GM12878 (cell line): ENCODE results near the gene POLN. TPM values are rescaled to one million over a fixed set of nuclear protein-coding genes. Genes with fewer than 3 reads are reported as not detected.

ENCODE experiments used
- ATAC-seq: fragments of 200-7000 bp; cut with Tn5 transposase; 3 replicates; pipeline ENCODE4 v1.9.1; 2020; ENCODE audit warnings: mild to moderate bottlenecking, moderate library complexity
- BruUV-seq: library from RNA; stranded (reverse); fragments of 400-500 nt; replicated peaks from 2 replicates; lab custom pipeline; 2021; lab: Mats Ljungman, UMichigan
- CTCF ChIA-PET: fragments of 300-600 bp; sonication (Branson Sonifier 250); formaldehyde crosslinking; extraction: SDS; loops from one replicate; lab custom pipeline; 2021; ENCODE audit warnings: inconsistent platforms; lab: Yijun Ruan, JAX
- POLR2A ChIA-PET: fragments of 350-600 bp; formaldehyde crosslinking; extraction: SDS; loops from one replicate; lab custom pipeline; 2021; ENCODE audit warnings: inconsistent platforms; lab: Charles Lee
- RAD21 ChIA-PET: fragments of 300-600 bp; sonication (Branson Sonifier 250); formaldehyde crosslinking; loops from one replicate; lab custom pipeline; 2023; ENCODE audit warnings: antibody characterized with exemption; ENCODE audit not compliant: unreplicated experiment; lab: Charles Lee
- SMC1A ChIA-PET: fragments of 300-600 bp; sonication (Branson Sonifier 250); formaldehyde crosslinking; loops from one replicate; lab custom pipeline; 2023; ENCODE audit not compliant: unreplicated experiment, uncharacterized antibody; lab: Charles Lee
- DNase-seq: peaks from one replicate; pipeline ENCODE4 v3.0.0-alpha.2; 2011; ENCODE audit warnings: low read depth, low spot score
- FAIRE-seq: peaks from 3 replicates; lab custom pipeline; 2011; peaks lifted over from hg19 to GRCh38; lab: Jason Lieb, UNC
- H2AFZ ChIP-seq: 2 replicates; pipeline ENCODE4 v1.6.0; 2011; ENCODE audit warnings: low read depth, low read length, control low read depth; ENCODE audit not compliant: control insufficient read depth
- H3K27ac ChIP-seq: 2 replicates; pipeline ENCODE4 v1.5.1; 2011; ENCODE audit warnings: control low read depth; ENCODE audit not compliant: control insufficient read depth, insufficient read depth
- H3K27me3 ChIP-seq, 2 experiments: replicated peaks in 1 of 2; 2 replicates each; pipeline versions ENCODE4 v1.6.0 to v1.6.1; 2011; ENCODE audit warnings: low read length in 1 of 2; ENCODE audit not compliant: control insufficient read depth in 2 of 2, insufficient read depth in 2 of 2
- H3K36me3 ChIP-seq, 2 experiments: 2 replicates each; pipeline ENCODE4 v1.5.1; 2011; ENCODE audit warnings: low read length in 1 of 2; ENCODE audit not compliant: control insufficient read depth in 2 of 2, insufficient read depth in 2 of 2
- H3K4me1 ChIP-seq: 2 replicates; pipeline ENCODE4 v1.6.1; 2011; ENCODE audit warnings: mild to moderate bottlenecking, low read length, moderate library complexity, mixed read lengths; ENCODE audit not compliant: control insufficient read depth, insufficient read depth
- H3K4me2 ChIP-seq: 2 replicates; pipeline ENCODE4 v1.6.0; 2011; ENCODE audit warnings: control low read depth; ENCODE audit not compliant: control insufficient read depth, insufficient read depth
- H3K4me3 ChIP-seq: fragments of 200-600 bp; sonication (generic); 2 replicates; pipeline ENCODE4 v1.5.1; 2016
- H3K79me2 ChIP-seq: 2 replicates; pipeline ENCODE4 v1.6.0; 2011; ENCODE audit warnings: low read length; ENCODE audit not compliant: control insufficient read depth, insufficient read depth
- H3K9ac ChIP-seq: 2 replicates; pipeline ENCODE4 v1.8.0; 2011; ENCODE audit warnings: low read length, control low read depth, mixed read lengths; ENCODE audit not compliant: control insufficient read depth, insufficient read depth
- H3K9me3 ChIP-seq: replicated peaks from 3 replicates; pipeline ENCODE4 v1.5.1; 2011; ENCODE audit warnings: mild to moderate bottlenecking, low read length; ENCODE audit not compliant: control insufficient read depth, insufficient read depth
- H4K20me1 ChIP-seq: 2 replicates; pipeline ENCODE4 v1.6.0; 2011; ENCODE audit not compliant: control insufficient read depth, insufficient read depth
- CBX3 ChIP-seq: fragments of 200-600 bp; sonication (generic); IDR thresholded peaks from 2 replicates; pipeline ENCODE4 v1.6.1; 2016; ENCODE audit warnings: low read depth, borderline replicate concordance
- HDAC2 ChIP-seq: fragments of 200-600 bp; sonication (generic); IDR thresholded peaks from 2 replicates; pipeline ENCODE4 v1.6.1; 2017
- NFXL1 ChIP-seq: fragments of 450-650 bp; IDR thresholded peaks from 2 replicates; pipeline ENCODE4 v1.6.1; 2017; ENCODE audit warnings: antibody characterized with exemption, mild to moderate bottlenecking, borderline replicate concordance
- SIN3A ChIP-seq: IDR thresholded peaks from 2 replicates; pipeline ENCODE4 v1.6.1; 2012; ENCODE audit warnings: low read depth, low read length, improper control_type of control experiment
- SMAD5 ChIP-seq: IDR thresholded peaks from 2 replicates; pipeline ENCODE4 v1.6.1; 2016; ENCODE audit warnings: antibody characterized with exemption, low read depth
- ZZZ3 ChIP-seq: IDR thresholded peaks from 2 replicates; pipeline ENCODE4 v1.6.1; 2011; ENCODE audit warnings: low read depth; ENCODE audit not compliant: control insufficient read depth, insufficient read length
- WGBS: methylation state at CpG from one replicate; pipeline ENCODE4 v1.1.6; 2016; ENCODE audit warnings: low lambda C conversion rate; ENCODE audit not compliant: insufficient replicate concordance, insufficient coverage; ENCODE audit errors: missing lambda C conversion rate; 5-methylcytosine and 5-hydroxymethylcytosine counted together
- in situ Hi-C: fragments of 300-500 bp; cut with MboI; formaldehyde crosslinking; loops from 9 replicates; pipeline ENCODE4 v1.14.3; 2018; ENCODE audit warnings: mixed read lengths
- intact Hi-C: fragments of 100-400 bp; cut with micrococcal nuclease; formaldehyde crosslinking; loops from one replicate; pipeline ENCODE4 v1.14.2; 2022; ENCODE audit not compliant: unreplicated experiment
- polyA plus RNA-seq, 11 experiments: library from polyadenylated mRNA; depleted of rRNA in 4 of 11; unstranded in 6 of 11; stranded (reverse) in 5 of 11; fragments of >200 nt; fragmentation: Nextera tagmentation in 4 of 11; fragmentation: Illumina TruSeq in 1 of 11; extraction: Ambion mirVana in 4 of 11; extraction: Trizol in 1 of 11; gene quantifications; 1 replicate in 1 of 11; 2 replicates in 10 of 11; pipeline versions ENCODE4 v1.2.1 to v1.2.3, GENCODE V29; 2011 to 2016; ENCODE audit warnings: inconsistent platforms in 2 of 11, missing spikeins in 2 of 11, low read depth in 1 of 11
- total RNA-seq, 4 experiments: library from RNA; depleted of rRNA in 3 of 4; stranded (reverse); fragments of >200 nt in 3 of 4; fragmentation: Illumina TruSeq in 1 of 4; extraction: Trizol in 1 of 4; gene quantifications; 2 replicates each; pipeline versions ENCODE4 v1.2.1 to v1.2.3, GENCODE V29; 2013 to 2021
- TF ChIP-seq, protein P1 (sequence below): fragments of 450-650 bp; IDR thresholded peaks from 2 replicates; pipeline ENCODE4 v1.6.1; 2016; ENCODE audit warnings: mild to moderate bottlenecking
- TF ChIP-seq, protein P2 (sequence below): fragments of 450-650 bp; IDR thresholded peaks from 2 replicates; pipeline ENCODE4 v1.6.1; 2017; ENCODE audit warnings: mild to moderate bottlenecking
- TF ChIP-seq, protein P3 (sequence below): IDR thresholded peaks from 2 replicates; pipeline ENCODE4 v1.6.1; 2011; ENCODE audit warnings: borderline replicate concordance, low read depth, mild to moderate bottlenecking, moderate library complexity, mixed read lengths, low read length; ENCODE audit not compliant: insufficient read depth; ENCODE audit errors: extremely low read length

POLN gene
- total and polyA plus RNA-seq, 10 of the 15 experiments (the other 5 are each of a cell fraction or from before 2014, with no cell fraction given), result 0.09 to 2.0 (median 0.95) TPM; not detected in 1

DNA sequence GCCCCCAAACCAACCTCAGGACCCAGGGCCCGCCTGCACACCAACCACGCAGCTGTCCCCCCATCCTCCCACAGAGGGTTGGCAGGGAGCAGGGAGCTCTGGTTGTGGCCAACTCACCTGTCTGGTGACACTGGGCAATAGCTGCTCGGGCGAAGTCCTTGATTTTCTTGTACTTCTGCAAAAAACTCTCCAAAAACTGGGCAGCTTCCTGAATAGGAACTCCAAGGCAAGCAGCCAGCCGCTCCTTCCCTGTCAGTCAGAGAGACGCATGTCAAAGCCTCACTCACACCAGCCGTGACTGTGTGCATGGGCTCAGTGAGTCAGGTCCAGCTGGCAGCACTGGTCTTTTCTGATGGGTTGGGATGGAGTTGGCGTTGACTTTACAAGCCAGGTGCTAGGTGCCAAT is 156.4 kb downstream of the POLN start:
- H3K27me3 ChIP-seq, result peaks cover 0 to 4% of the 10 kb centered on the region in 2 experiments; a peak in 3 of 4 replicates
- H3K9me3 ChIP-seq, result no peaks in the 10 kb centered on the region
- H4K20me1 ChIP-seq, result no peaks in the 10 kb centered on the region
- CTCF ChIA-PET, result no interaction called here
- H3K4me3 ChIP-seq, result no peak overlapping the region
- in situ Hi-C loops, result no loop called here
- POLR2A ChIA-PET, result no interaction called here
- no peaks in the 10 kb centered on the region for H3K4me1 ChIP-seq
- SMC1A ChIA-PET, result no interaction called here
- H2AFZ ChIP-seq, result no peak overlapping the region
- WGBS, result 45% methylated on average over 8 of the region's 8 CpGs
- FAIRE-seq, result no peak
- RAD21 ChIA-PET, result no interaction called here
- BruUV-seq, result no TSS peak
- H3K4me2 ChIP-seq, result no peak overlapping the region
- TF ChIP-seq SMAD5 (no peak), HDAC2 (no peak)
- TF ChIP-seq, protein P1, sequence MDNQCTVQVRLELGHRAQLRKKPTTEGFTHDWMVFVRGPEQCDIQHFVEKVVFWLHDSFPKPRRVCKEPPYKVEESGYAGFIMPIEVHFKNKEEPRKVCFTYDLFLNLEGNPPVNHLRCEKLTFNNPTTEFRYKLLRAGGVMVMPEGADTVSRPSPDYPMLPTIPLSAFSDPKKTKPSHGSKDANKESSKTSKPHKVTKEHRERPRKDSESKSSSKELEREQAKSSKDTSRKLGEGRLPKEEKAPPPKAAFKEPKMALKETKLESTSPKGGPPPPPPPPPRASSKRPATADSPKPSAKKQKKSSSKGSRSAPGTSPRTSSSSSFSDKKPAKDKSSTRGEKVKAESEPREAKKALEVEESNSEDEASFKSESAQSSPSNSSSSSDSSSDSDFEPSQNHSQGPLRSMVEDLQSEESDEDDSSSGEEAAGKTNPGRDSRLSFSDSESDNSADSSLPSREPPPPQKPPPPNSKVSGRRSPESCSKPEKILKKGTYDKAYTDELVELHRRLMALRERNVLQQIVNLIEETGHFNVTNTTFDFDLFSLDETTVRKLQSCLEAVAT, result no peak
- H3K9ac ChIP-seq, result no peak overlapping the region
- no peaks in the 10 kb centered on the region for H3K79me2 ChIP-seq
- ATAC-seq, result no peak
- H3K27ac ChIP-seq, result no peak overlapping the region
- intact Hi-C loops, result no loop called here
- no peaks in the 10 kb centered on the region for H3K36me3 ChIP-seq
- DNase-seq, result no peak

DNA sequence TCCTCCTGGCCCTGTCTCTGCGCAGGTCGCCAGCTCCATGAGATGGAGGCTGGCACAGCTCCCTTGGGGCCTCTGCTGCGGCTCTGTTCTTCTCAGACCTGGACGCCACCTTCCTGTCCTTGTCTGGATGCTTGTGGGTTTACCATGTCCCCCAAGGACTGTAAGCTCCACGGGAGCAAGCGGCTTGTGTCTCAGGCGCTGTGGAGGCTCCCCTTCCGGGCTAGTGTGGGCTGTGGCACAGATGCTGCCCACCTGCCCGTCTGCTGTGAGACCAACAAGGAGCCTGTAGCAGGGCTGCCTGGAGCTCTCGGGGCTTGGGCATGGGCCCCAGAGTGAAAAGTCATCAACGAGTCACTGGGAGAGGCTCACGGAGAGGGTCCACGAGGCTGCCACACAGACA is 157.6 kb downstream of the POLN start:
- 30% methylated on average over 10 of the region's 13 CpGs for WGBS
- Histone ChIP-seq H3K9ac (no peak overlapping the region), H3K4me3 (no peak overlapping the region), H3K27me3 (peaks cover 0 to 2% of the 10 kb centered on the region in 2 experiments; a peak in 2 of 4 replicates), H3K36me3 (no peaks in the 10 kb centered on the region), H4K20me1 (no peaks in the 10 kb centered on the region), H3K9me3 (no peaks in the 10 kb centered on the region), H3K27ac (no peak overlapping the region), H2AFZ (no peak overlapping the region)
- in situ Hi-C loops, result no loop called here
- ChIA-PET RAD21 (no interaction called here), SMC1A (no interaction called here)
- FAIRE-seq, result no peak
- intact Hi-C loops, result no loop called here
- TF ChIP-seq ZZZ3, result no peak
- TF ChIP-seq, protein P2, sequence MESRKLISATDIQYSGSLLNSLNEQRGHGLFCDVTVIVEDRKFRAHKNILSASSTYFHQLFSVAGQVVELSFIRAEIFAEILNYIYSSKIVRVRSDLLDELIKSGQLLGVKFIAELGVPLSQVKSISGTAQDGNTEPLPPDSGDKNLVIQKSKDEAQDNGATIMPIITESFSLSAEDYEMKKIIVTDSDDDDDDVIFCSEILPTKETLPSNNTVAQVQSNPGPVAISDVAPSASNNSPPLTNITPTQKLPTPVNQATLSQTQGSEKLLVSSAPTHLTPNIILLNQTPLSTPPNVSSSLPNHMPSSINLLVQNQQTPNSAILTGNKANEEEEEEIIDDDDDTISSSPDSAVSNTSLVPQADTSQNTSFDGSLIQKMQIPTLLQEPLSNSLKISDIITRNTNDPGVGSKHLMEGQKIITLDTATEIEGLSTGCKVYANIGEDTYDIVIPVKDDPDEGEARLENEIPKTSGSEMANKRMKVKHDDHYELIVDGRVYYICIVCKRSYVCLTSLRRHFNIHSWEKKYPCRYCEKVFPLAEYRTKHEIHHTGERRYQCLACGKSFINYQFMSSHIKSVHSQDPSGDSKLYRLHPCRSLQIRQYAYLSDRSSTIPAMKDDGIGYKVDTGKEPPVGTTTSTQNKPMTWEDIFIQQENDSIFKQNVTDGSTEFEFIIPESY, result no peak
- TF ChIP-seq, protein P3, sequence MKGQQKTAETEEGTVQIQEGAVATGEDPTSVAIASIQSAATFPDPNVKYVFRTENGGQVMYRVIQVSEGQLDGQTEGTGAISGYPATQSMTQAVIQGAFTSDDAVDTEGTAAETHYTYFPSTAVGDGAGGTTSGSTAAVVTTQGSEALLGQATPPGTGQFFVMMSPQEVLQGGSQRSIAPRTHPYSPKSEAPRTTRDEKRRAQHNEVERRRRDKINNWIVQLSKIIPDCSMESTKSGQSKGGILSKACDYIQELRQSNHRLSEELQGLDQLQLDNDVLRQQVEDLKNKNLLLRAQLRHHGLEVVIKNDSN, result no peak
- TF ChIP-seq SIN3A, result no peak
- TF ChIP-seq CBX3, result no peak
- no peak for TF ChIP-seq NFXL1
- TF ChIP-seq, all 136 proteins: peak for 0
- POLR2A ChIA-PET, result no interaction called here
- BruUV-seq, result no TSS peak
- ATAC-seq (no peak), DNase-seq (no peak)
- no peaks in the 10 kb centered on the region for H3K4me1 ChIP-seq
- CTCF ChIA-PET, result no interaction called here
- no peaks in the 10 kb centered on the region for H3K79me2 ChIP-seq
- no peak overlapping the region for H3K4me2 ChIP-seq
